NCI-H510A (cell line): ENCODE data around the gene LSM14B.
"Not testable (repeated sequence)": the region's sequence is repeated elsewhere in the genome, so short reads cannot be mapped to it uniquely, and the experiment has no call there.

Experiments
- DNase-seq: peaks from one replicate; lab custom pipeline; 2025; lab: John Stamatoyannopoulos, UW

Gene LSM14B

GRCh38 chr20:62114894-62115293 lies 7.4 kb upstream of the LSM14B start:
- DNase-seq, result no peak

GRCh38 chr20:62115800-62116407 lies 6.4 kb upstream of the LSM14B start:
- DNase-seq, result not testable (repeated sequence)

GRCh38 chr20:62116558-62117361 lies 5.5 kb upstream of the LSM14B start:
- DNase-seq, result no peak

- no peak for DNase-seq
These were observed 5.0 kb upstream of the LSM14B start for GRCh38 chr20:62117362-62117646.

GRCh38 chr20:62117658-62118057 lies 4.6 kb upstream of the LSM14B start:
- no peak for DNase-seq

GRCh38 chr20:62118113-62119043 lies 3.9 kb upstream of the LSM14B start:
- DNase-seq, result no peak

DNA sequence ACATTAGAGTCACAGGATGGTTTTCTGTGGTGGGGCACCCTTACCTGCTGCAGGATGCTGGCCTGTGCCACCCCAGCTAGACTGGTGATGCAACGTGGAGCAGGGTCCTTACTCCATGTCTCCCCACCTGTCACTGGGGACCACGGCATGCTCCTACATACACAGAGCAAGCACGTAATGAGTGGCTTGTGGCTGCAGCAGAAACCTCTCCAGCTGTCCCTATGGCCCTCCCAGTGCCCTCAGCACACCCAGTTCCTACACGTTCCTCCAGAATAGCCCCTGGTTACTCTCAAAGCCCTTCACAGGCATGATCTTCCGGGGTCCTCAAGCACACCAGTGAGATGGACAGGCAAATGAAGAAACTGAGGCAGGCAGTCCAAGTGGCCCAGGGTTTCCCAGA lies 3.2 kb upstream of the LSM14B start:
- no peak for DNase-seq

- DNase-seq, result no peak
These were observed 2.5 kb upstream of the LSM14B start for GRCh38 chr20:62119591-62120364.

- no peak for DNase-seq
These were observed 1.9 kb upstream of the LSM14B start for GRCh38 chr20:62120365-62120762.

DNA sequence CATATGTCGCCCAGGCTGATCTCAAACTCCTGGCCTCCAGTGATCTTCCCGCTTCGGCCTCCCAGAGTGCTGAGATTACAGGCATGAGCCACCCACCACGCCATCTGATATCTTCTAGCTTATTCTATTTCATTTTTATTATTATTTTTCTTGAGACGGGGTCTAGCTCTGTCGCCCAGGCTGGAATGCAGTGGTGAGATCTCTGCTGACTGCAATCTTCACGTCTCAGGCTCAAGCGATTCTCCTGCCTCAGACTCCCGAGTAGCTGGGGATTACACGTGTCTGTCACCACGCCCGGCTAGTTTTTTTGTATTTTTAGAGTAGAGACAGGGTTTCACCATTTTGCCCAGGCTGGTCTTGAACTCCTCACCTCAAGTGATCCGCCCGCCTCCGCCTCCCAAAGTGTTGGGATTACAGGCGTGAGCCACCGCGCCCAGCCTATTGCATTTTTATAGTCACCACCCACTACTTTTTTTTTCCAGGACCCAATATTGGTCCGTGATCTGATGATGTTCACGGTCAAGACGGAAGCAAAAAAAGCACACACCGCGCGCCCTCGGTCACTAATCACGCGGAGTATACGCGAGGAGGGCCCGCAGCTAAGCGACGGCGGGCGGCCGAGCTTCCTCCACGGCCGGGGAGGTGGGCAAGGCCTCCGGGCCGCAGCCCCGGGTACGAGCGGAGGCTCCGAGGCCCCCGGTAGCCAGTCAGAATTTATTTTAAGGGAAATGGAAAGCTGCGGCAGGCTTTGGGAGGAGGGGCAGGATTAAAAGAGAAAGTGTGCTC lies 1.1 kb upstream of the LSM14B start:
- DNase-seq, result no peak

GRCh38 chr20:62122654-62123449 lies 577 bp downstream of the LSM14B start:
- DNase-seq, result peak; percentile 43

DNA sequence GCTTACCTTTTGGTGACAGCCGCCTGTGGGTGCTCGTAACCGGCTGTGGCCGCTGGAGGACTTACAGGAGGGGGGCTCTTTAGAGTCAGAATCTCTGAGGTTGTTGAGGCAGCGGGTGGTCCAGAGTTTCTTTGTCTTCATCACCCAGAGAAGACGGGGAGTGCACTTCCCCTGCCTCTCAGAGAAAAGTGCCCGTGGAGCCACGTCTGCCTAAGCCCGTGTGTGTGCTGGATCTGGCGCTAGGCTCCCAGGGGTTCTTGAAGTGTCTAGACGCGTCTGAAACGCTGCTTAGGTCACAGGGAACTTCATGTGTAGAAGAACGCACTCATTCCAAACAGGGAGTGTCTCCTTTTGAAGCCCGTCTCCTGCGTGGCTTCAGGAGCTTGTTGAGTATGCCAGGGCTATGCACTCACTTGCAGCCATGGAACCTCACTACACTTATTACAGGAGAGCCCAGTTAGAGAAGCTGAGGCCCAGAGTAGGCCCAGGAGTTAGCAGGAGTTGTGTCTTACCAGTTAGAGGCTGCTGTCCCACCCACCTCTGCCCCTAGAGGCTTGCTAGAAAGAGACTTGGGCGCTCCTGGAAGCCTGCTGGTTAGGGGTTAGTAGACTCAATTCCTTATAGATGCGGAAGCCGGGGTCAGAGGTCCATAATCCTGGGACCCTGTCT lies 1.3 kb downstream of the LSM14B start:
- DNase-seq, result no peak

- DNase-seq, result no peak
These were observed 3.9 kb downstream of the LSM14B start for GRCh38 chr20:62126141-62126540.

GRCh38 chr20:62127799-62128198 lies 5.5 kb downstream of the LSM14B start:
- DNase-seq, result no peak

DNA sequence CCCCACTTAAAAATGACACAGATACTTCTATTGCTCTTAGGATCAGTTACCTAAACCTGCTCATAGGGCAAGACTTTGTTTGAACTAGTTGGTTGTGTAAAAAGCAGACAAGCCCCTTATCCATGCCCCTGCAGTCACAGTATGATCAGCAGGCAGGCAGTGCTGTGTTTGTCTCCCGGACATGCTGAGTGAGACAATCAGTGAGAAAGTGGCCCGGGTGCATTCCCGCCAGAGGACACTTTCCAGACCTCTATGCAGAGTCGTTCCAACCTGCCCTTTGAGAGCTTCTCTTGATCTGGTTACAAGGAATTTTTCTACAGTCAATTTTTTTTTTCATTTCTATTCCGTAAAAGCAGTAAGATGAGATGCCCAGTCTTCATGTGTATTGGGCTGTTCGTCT lies 6.2 kb downstream of the LSM14B start:
- no peak for DNase-seq

- DNase-seq, result peak; percentile 73
These were observed 7.7 kb downstream of the LSM14B start for GRCh38 chr20:62129731-62130531.

GRCh38 chr20:62131560-62132320 lies 9.5 kb downstream of the LSM14B start:
- no peak for DNase-seq

- no peak for DNase-seq
These were observed 10.1 kb downstream of the LSM14B start for GRCh38 chr20:62132421-62132820.
